ENCODE data around the gene PNMA6A.

- TF ChIP-seq CTCF (IDR thresholded peaks at IDR 0.05; ENCODE audit: insufficient read depth, low read length, poor library complexity, severe bottlenecking) = no peak
- no peak for TF ChIP-seq EZH2phosphoT487 (conservative IDR thresholded peaks at IDR 0.05; ENCODE audit: low read length)
Observed at GRCh38 chrX:153102418-153102817, 30.2 kb downstream of the PNMA6A start.

Data from SU-DHL-6 (cell line).